AG10803 (cell line): ENCODE results near the gene SPOCK1.

Experiments used
- DNase-seq: peaks from one replicate; pipeline ENCODE4 v3.0.0; 2010; ENCODE audit warnings: low read depth
- H3K4me3 ChIP-seq: 2 replicates; pipeline ENCODE4 v1.5.1; 2011; ENCODE audit warnings: mild to moderate bottlenecking, low read length, control low read depth
- CTCF ChIP-seq: conservative IDR thresholded peaks from 2 replicates; pipeline ENCODE4 v1.5.1; 2011; ENCODE audit warnings: mild to moderate bottlenecking, low read length, control low read depth, inconsistent platforms

The SPOCK1 gene

GRCh38 chr5:137346281-137346680 is 152.8 kb downstream of the SPOCK1 start:
- H3K4me3 ChIP-seq = no peak overlapping the region
- no peak for TF ChIP-seq CTCF
- no peak for DNase-seq

GRCh38 chr5:137345396-137345795 is 153.7 kb downstream of the SPOCK1 start:
- no peak for TF ChIP-seq CTCF
- no peak for DNase-seq
- H3K4me3 ChIP-seq = no peak overlapping the region

DNA sequence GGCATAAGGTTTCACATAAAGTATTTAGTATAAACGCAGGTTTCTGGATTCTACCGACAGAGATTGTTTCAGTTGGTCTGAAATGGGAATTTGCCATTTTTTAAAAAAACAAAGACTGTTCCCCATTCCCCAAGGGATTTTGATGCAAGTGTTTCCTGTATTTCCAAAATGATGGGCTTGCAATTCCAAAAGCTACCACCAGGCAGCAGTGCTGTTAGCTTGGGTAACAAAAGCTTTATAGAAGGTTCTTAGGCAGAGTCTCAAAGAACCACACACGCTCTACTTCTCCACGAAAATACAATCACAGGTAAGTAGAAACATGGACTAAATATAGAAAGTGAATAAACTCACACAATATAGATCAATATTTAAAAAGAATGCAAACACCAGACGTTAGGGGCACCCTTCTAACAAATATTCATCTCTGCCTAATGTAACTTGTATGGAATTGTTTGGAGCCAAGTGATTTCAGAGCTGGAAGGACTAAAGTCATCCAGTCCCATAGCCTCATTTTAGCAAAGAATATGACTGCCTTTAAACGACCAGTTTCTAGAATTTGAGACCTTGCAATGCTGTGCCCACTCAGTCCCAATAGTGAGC is 154.3 kb downstream of the SPOCK1 start:
- TF ChIP-seq CTCF = peak; percentile 96
- peak; percentile 79 for DNase-seq

DNA sequence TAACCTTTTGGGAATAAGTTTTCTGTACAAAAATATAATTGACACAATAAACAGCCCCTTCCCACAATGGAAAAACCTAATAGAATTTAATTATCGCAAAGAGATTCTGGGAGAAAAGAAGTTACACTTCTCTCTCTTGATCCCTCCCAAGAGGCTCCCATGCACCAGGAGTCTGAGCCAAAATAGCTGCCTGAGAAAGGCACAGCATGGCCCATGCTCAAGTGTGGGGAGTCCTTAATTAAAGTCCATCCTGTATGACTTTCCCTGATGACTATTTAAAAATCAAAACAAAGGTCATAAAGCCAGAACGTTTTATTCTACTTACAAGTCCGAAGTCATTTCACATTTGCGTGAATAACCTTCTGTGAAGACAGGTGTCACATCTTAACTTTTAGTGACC is 155.1 kb downstream of the SPOCK1 start:
- no peak for TF ChIP-seq CTCF
- H3K4me3 ChIP-seq = no peak overlapping the region
- DNase-seq = no peak

More for the DNA sequence above, 154.3 kb downstream of the SPOCK1 start:
- H3K4me3 ChIP-seq = no peak overlapping the region

DNA sequence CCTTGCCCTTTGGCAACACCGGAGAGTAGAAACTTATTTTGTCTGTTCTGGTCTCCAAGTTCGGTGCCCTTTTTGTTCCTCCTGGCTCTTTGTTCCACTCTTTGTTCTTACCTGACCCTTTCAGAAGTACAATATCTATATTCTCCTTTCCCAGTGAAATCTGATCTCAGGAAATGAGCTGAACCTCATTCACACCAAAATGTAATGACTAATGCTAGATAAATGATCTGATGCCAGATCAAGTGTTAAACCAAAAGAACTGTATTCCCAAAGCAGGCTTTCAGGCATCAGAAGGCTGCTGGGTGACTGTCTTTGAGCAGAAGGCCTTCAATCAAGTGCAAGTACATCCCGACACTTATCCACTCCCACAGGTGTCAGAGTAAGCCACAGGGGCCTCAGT is 156.4 kb downstream of the SPOCK1 start:
- no peak overlapping the region for H3K4me3 ChIP-seq
- no peak for TF ChIP-seq CTCF

DNA sequence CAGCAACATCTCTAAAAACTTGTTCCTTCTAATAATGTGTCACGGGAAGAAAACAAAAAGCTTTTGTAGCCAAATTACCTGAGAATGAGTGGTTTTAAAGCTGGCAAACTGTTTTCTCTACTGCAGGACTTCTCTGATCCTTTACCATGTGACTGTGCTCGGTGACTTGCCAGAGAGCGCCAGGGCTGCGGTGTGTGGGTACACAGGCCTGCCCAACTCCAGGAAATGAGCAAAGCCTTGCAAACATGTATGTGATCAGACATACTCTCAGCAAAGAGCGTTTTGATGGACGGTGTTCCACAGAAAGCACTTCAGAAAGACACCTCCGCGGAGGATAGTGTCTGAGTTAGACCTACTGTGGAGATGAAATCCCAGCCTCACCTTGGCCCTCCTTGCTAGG is 157.3 kb downstream of the SPOCK1 start:
- no peak for TF ChIP-seq CTCF
- DNase-seq = no peak
- H3K4me3 ChIP-seq = no peak overlapping the region

More for the DNA sequence above, 156.4 kb downstream of the SPOCK1 start:
- peak; percentile 28 for DNase-seq

GRCh38 chr5:137340881-137341280 is 158.2 kb downstream of the SPOCK1 start:
- no peak overlapping the region for H3K4me3 ChIP-seq
- no peak for DNase-seq
- TF ChIP-seq CTCF = no peak
